GM23248 (cell line): ENCODE results near the gene GRAMD1B.

Experiments used
- EZH2 ChIP-seq: fragments of 200-600 bp; sonication (generic); IDR thresholded peaks from 2 replicates; pipeline ENCODE4 v1.6.1; 2018; ENCODE audit warnings: antibody characterized with exemption, mild to moderate bottlenecking; ENCODE audit not compliant: insufficient read depth, poor library complexity, severe bottlenecking
- EZH2phosphoT487 ChIP-seq: fragments of 200-600 bp; sonication (generic); IDR thresholded peaks from 2 replicates; pipeline ENCODE4 v1.6.1; 2018; ENCODE audit warnings: antibody characterized with exemption, moderate library complexity, mild to moderate bottlenecking, low read depth; ENCODE audit not compliant: insufficient read depth

- TF ChIP-seq EZH2phosphoT487 (no peak), EZH2 (no peak)
These were observed 4.7 kb upstream of the GRAMD1B start for GRCh38 chr11:123425367-123425766.
